H9 (cell line): ENCODE results near the gene CEP55. TPM values are rescaled to one million over a fixed set of nuclear protein-coding genes. Genes with fewer than 3 reads are reported as not detected.

Experiments used
- DNase-seq: peaks from one replicate; pipeline ENCODE4 v3.0.0-alpha.2; 2017
- H2AFZ ChIP-seq: one replicate; pipeline ENCODE4 v1.6.1; 2013; ENCODE audit warnings: mild to moderate bottlenecking, low read length, control low read depth, moderate library complexity
- H2AK5ac ChIP-seq: 2 replicates; pipeline ENCODE4 v1.6.1; 2013; ENCODE audit warnings: low read length, control low read depth, mixed read lengths; ENCODE audit not compliant: insufficient read length
- H2BK120ac ChIP-seq: one replicate; pipeline ENCODE4 v1.6.1; 2013; ENCODE audit warnings: low read depth, mild to moderate bottlenecking, low read length, control low read depth, inconsistent platforms; ENCODE audit not compliant: poor library complexity, severe bottlenecking
- H2BK12ac ChIP-seq: 2 replicates; pipeline ENCODE4 v1.6.1; 2013; ENCODE audit warnings: low read length, control low read depth, mixed read lengths, low read depth; ENCODE audit not compliant: insufficient read length
- H2BK15ac ChIP-seq: 2 replicates; pipeline ENCODE4 v1.6.1; 2013; ENCODE audit warnings: low read depth, low read length, control low read depth
- H2BK20ac ChIP-seq: one replicate; pipeline ENCODE4 v1.6.1; 2013; ENCODE audit warnings: low read depth, mild to moderate bottlenecking, low read length, control low read depth, inconsistent platforms; ENCODE audit not compliant: poor library complexity, severe bottlenecking
- H2BK5ac ChIP-seq: 2 replicates; pipeline ENCODE4 v1.6.1; 2013; ENCODE audit warnings: low read length, control low read depth, mixed read lengths; ENCODE audit not compliant: insufficient read length
- H3K14ac ChIP-seq: 2 replicates; pipeline ENCODE4 v1.6.1; 2013; ENCODE audit warnings: low read length, control low read depth; ENCODE audit not compliant: insufficient read depth
- H3K18ac ChIP-seq: 2 replicates; pipeline ENCODE4 v1.6.1; 2013; ENCODE audit warnings: low read depth, mild to moderate bottlenecking, mixed read lengths, low read length, control low read depth; ENCODE audit not compliant: insufficient read length
- H3K23ac ChIP-seq: 2 replicates; pipeline ENCODE4 v1.6.1; 2013; ENCODE audit warnings: low read length, control low read depth, mixed read lengths, low read depth; ENCODE audit not compliant: insufficient read length
- H3K23me2 ChIP-seq: 2 replicates; pipeline ENCODE4 v1.6.1; 2013; ENCODE audit warnings: low read depth, mild to moderate bottlenecking, mixed read lengths, low read length, control low read depth; ENCODE audit not compliant: insufficient read length, poor library complexity, severe bottlenecking
- H3K27ac ChIP-seq: 2 replicates; pipeline ENCODE4 v1.5.1; 2013; ENCODE audit warnings: low read length, control low read depth, mixed read lengths, low read depth; ENCODE audit not compliant: insufficient read length
- H3K27me3 ChIP-seq: 2 replicates; pipeline ENCODE4 v1.6.1; 2013; ENCODE audit warnings: low read length, control low read depth, inconsistent platforms; ENCODE audit not compliant: insufficient read depth
- H3K4ac ChIP-seq: 2 replicates; pipeline ENCODE4 v1.6.1; 2013; ENCODE audit warnings: low read depth, mild to moderate bottlenecking, control low read depth, inconsistent platforms, low read length, moderate library complexity
- H3K4me1 ChIP-seq: 2 replicates; pipeline ENCODE4 v1.6.1; 2013; ENCODE audit warnings: low read length, control low read depth, inconsistent platforms; ENCODE audit not compliant: insufficient read depth
- H3K4me2 ChIP-seq: 2 replicates; pipeline ENCODE4 v1.6.1; 2013; ENCODE audit warnings: low read length, control low read depth, mixed read lengths; ENCODE audit not compliant: insufficient read length, insufficient read depth
- H3K56ac ChIP-seq: 2 replicates; pipeline ENCODE4 v1.6.1; 2013; ENCODE audit warnings: low read depth, mild to moderate bottlenecking, mixed read lengths, low read length, control low read depth; ENCODE audit not compliant: insufficient read length
- H3K79me1 ChIP-seq: 2 replicates; pipeline ENCODE4 v1.6.1; 2013; ENCODE audit warnings: low read depth, mild to moderate bottlenecking, moderate library complexity, low read length, control low read depth, inconsistent platforms; ENCODE audit not compliant: insufficient read depth, poor library complexity, severe bottlenecking
- H3K79me2 ChIP-seq: 2 replicates; pipeline ENCODE4 v1.6.1; 2013; ENCODE audit warnings: low read length, control low read depth, inconsistent platforms; ENCODE audit not compliant: insufficient read depth
- H3K9ac ChIP-seq: 2 replicates; pipeline ENCODE4 v1.6.1; 2013; ENCODE audit warnings: low read length, control low read depth, mixed read lengths; ENCODE audit not compliant: insufficient read length; ENCODE audit errors: extremely low read depth
- H3K9me3 ChIP-seq: one replicate; pipeline ENCODE4 v1.6.1; 2013; ENCODE audit warnings: low read depth, low read length, inconsistent platforms; ENCODE audit not compliant: control insufficient read depth
- H3T11ph ChIP-seq: one replicate; pipeline ENCODE4 v1.6.1; 2013; ENCODE audit warnings: mild to moderate bottlenecking, low read length, control low read depth, inconsistent platforms
- H4K20me1 ChIP-seq: one replicate; pipeline ENCODE4 v1.6.1; 2013; ENCODE audit not compliant: control insufficient read depth, insufficient read length, insufficient read depth
- H4K5ac ChIP-seq: 2 replicates; pipeline ENCODE4 v1.6.1; 2013; ENCODE audit warnings: low read depth, mild to moderate bottlenecking, mixed read lengths, low read length, control low read depth; ENCODE audit not compliant: insufficient read length
- H4K8ac ChIP-seq: replicated peaks from 2 replicates; pipeline ENCODE4 v1.6.1; 2013; ENCODE audit warnings: low read length, control low read depth, mixed read lengths, low read depth; ENCODE audit not compliant: insufficient read length
- H4K91ac ChIP-seq: 2 replicates; pipeline ENCODE4 v1.6.1; 2013; ENCODE audit warnings: low read depth, mild to moderate bottlenecking, moderate library complexity, mixed read lengths, low read length, control low read depth; ENCODE audit not compliant: insufficient read length
- H3K27ac Mint-ChIP-seq, 3 experiments: 2 replicates in 2 of 3; 3 replicates in 1 of 3; pipeline ENCODE4 v1.8.0; 2020 to 2021; ENCODE audit warnings: mixed read lengths in 3 of 3, mild to moderate bottlenecking in 1 of 3, moderate library complexity in 1 of 3
- H3K27me3 Mint-ChIP-seq: 2 replicates; pipeline ENCODE4 v1.8.0; 2021; ENCODE audit warnings: low read depth, mild to moderate bottlenecking, moderate library complexity, mixed read lengths
- H3K36me3 Mint-ChIP-seq, 3 experiments: 2 replicates in 2 of 3; 3 replicates in 1 of 3; pipeline ENCODE4 v1.8.0; 2020 to 2021; ENCODE audit warnings: low read depth in 3 of 3, mixed read lengths in 3 of 3; ENCODE audit not compliant: insufficient read depth in 1 of 3
- H3K4me1 Mint-ChIP-seq, 2 experiments: 2 replicates each; pipeline ENCODE4 v1.8.0; 2020; ENCODE audit warnings: mixed read lengths in 2 of 2
- H3K4me3 Mint-ChIP-seq, 2 experiments: 2 replicates in 1 of 2; 3 replicates in 1 of 2; pipeline ENCODE4 v1.8.0; 2020 to 2021; ENCODE audit warnings: mild to moderate bottlenecking in 2 of 2, mixed read lengths in 2 of 2, moderate library complexity in 1 of 2
- H3K9me3 Mint-ChIP-seq, 2 experiments: 2 replicates in 1 of 2; 3 replicates in 1 of 2; pipeline ENCODE4 v1.8.0; 2020; ENCODE audit warnings: mild to moderate bottlenecking in 2 of 2, mixed read lengths in 2 of 2, moderate library complexity in 1 of 2
- CTCF ChIP-seq: fragments of 200-600 bp; sonication (generic); conservative IDR thresholded peaks from 3 replicates; pipeline ENCODE4 v1.8.0; 2021; ENCODE audit warnings: antibody characterized with exemption, mild to moderate bottlenecking
- WGBS: extraction: QIAGEN DNeasy Blood & Tissue Kit; methylation state at CpG from one replicate; pipeline ENCODE4 v1.1.7; 2013; ENCODE audit warnings: missing lambda C conversion rate, low lambda C conversion rate, mixed read lengths; ENCODE audit not compliant: insufficient read length; ENCODE audit errors: extremely low coverage; 5-methylcytosine and 5-hydroxymethylcytosine counted together
- total RNA-seq: library from RNA; stranded (reverse); gene quantifications from 2 replicates; pipeline ENCODE4 v1.2.1, GENCODE V29; 2021

The CEP55 gene
- total RNA-seq, 1 experiment from 2014 or later = 17.8 TPM

GRCh38 chr10:93456480-93456879 is 39.9 kb upstream of the CEP55 start:
- Mint-ChIP-seq H3K9me3 (no peaks in the 10 kb centered on the region), H3K27me3 (no peaks in the 10 kb centered on the region), H3K27ac (no peak overlapping the region), H3K36me3 (no peaks in the 10 kb centered on the region), H3K4me3 (no peak overlapping the region), H3K4me1 (peaks cover 27 to 29% of the 10 kb centered on the region in 2 experiments)
- Histone ChIP-seq H2BK12ac (peak overlapping the region; percentile 45), H3K9ac (no peak overlapping the region), H3K4me2 (no peak overlapping the region), H3K27me3 (no peaks in the 10 kb centered on the region), H3K56ac (no peak overlapping the region), H4K20me1 (no peaks in the 10 kb centered on the region), H4K8ac (no peak overlapping the region), H3K27ac (no peak overlapping the region), H2AK5ac (no peak overlapping the region), H2BK15ac (no peak overlapping the region), H3K79me1 (no peaks in the 10 kb centered on the region), H3K79me2 (no peaks in the 10 kb centered on the region), H4K5ac (no peak overlapping the region), H2BK120ac (no peak overlapping the region), H2AFZ (no peak overlapping the region), H4K91ac (no peak overlapping the region), H3K23me2 (no peaks in the 10 kb centered on the region), H3K4ac (no peak overlapping the region), H3K14ac (no peak overlapping the region), H3K4me1 (peaks cover 2% of the 10 kb centered on the region), H3T11ph (no peak overlapping the region), H3K9me3 (no peaks in the 10 kb centered on the region), H3K18ac (peak overlapping the region; percentile 75), H2BK20ac (no peak overlapping the region), H3K23ac (no peak overlapping the region), H2BK5ac (no peak overlapping the region)
- DNase-seq = no peak
- no peak for TF ChIP-seq CTCF
- no CpG with 5 or more reads among the region's 7 CpGs for WGBS
